ENCODE results near the gene NPR2. TPM values are rescaled to one million over a fixed set of nuclear protein-coding genes. Genes with fewer than 3 reads are reported as not detected.

Gene NPR2
- total RNA-seq, 2 donors from 2014 or later = 22.9 to 26.0 TPM

- no peaks in the 10 kb centered on the region for H3K9me3 Mint-ChIP-seq
- H3K27ac Mint-ChIP-seq = no peak overlapping the region
- peaks cover 13% of the 10 kb centered on the region for H3K4me1 Mint-ChIP-seq
- H3K4me1 ChIP-seq (ENCODE audit: control insufficient read depth, insufficient read depth, low read length) = no peaks in the 10 kb centered on the region
- H3K27me3 ChIP-seq (ENCODE audit: control insufficient read depth, insufficient read depth, low read length, poor library complexity, severe bottlenecking) = no peaks in the 10 kb centered on the region
- H3K4me3 ChIP-seq (ENCODE audit: low read length) = no peak overlapping the region
- no peaks in the 10 kb centered on the region for H3K36me3 ChIP-seq (ENCODE audit: control insufficient read depth, insufficient read depth, low read length)
- H3K4me3 Mint-ChIP-seq = no peak overlapping the region
- H3K9me3 ChIP-seq (ENCODE audit: control insufficient read depth, low read length) = no peaks in the 10 kb centered on the region
- 97 to 100% methylated on average over 1 to 5 of the region's 5 CpGs for WGBS, 2 experiments (ENCODE audit: insufficient coverage in 1 of 2, insufficient read length in 1 of 2)
- no peak overlapping the region for H3K27ac ChIP-seq (ENCODE audit: low read depth, low read length)
- peaks cover 19% of the 10 kb centered on the region for H3K27me3 Mint-ChIP-seq (ENCODE audit: insufficient read depth)
- TF ChIP-seq CTCF (conservative IDR thresholded peaks at IDR 0.05) = no peak
- H3K9ac ChIP-seq (ENCODE audit: extremely low read depth, low read length, poor library complexity, severe bottlenecking) = no peak overlapping the region
- no peaks in the 10 kb centered on the region for H3K36me3 Mint-ChIP-seq (ENCODE audit: low read depth)
- DNase-seq = no peak
Measured at GRCh38 chr9:35836595-35836994, 45.2 kb downstream of the NPR2 start.

DNA sequence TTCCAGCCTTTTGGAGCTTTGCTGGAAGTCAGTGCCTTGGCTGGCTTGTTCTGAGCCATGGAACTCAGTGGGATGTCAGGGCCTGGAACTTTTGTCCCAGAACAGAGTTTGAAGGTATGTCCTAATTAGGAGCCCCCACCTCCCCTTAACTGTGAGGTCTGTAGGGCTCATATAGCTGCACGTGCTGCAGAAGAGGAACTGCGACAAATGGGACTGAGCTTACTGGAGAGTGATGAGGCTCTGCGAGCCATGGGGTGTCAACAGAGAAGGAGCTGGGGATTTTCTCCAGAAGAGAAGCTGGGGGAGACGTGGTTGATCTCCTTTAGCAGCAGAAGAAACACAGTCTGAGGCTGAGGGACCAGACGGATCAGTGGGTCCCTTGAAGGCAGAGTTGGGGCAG lies 48.5 kb downstream of the NPR2 start:
- 91 to 94% methylated on average over 5 of the region's 5 CpGs for WGBS, 2 experiments (ENCODE audit: insufficient coverage in 1 of 2, insufficient read length in 1 of 2)
- H3K27ac Mint-ChIP-seq = no peak overlapping the region

GRCh38 chr9:35840881-35841644 lies 49.7 kb downstream of the NPR2 start:
- H3K27ac ChIP-seq (ENCODE audit: low read depth, low read length) = no peak overlapping the region
- no peak for TF ChIP-seq CTCF (conservative IDR thresholded peaks at IDR 0.05)
- no peak overlapping the region for H3K9ac ChIP-seq (ENCODE audit: extremely low read depth, low read length, poor library complexity, severe bottlenecking)
- H3K36me3 Mint-ChIP-seq (ENCODE audit: low read depth) = no peaks in the 10 kb centered on the region
- DNase-seq = peak; percentile 55
- H3K36me3 ChIP-seq (ENCODE audit: control insufficient read depth, insufficient read depth, low read length) = no peaks in the 10 kb centered on the region
- peaks cover 27% of the 10 kb centered on the region for H3K27me3 Mint-ChIP-seq (ENCODE audit: insufficient read depth)
- no peak overlapping the region for H3K27ac Mint-ChIP-seq
- peaks cover 21% of the 10 kb centered on the region for H3K4me1 Mint-ChIP-seq
- no peaks in the 10 kb centered on the region for H3K9me3 ChIP-seq (ENCODE audit: control insufficient read depth, low read length)
- no peak overlapping the region for H3K4me3 ChIP-seq (ENCODE audit: low read length)
- peaks cover 11% of the 10 kb centered on the region for H3K27me3 ChIP-seq (ENCODE audit: control insufficient read depth, insufficient read depth, low read length, poor library complexity, severe bottlenecking)
- WGBS, 2 experiments (ENCODE audit: insufficient coverage in 1 of 2, insufficient read length in 1 of 2) = 91 to 93% methylated on average over 9 to 15 of the region's 15 CpGs
- no peak overlapping the region for H3K4me3 Mint-ChIP-seq
- no peaks in the 10 kb centered on the region for H3K9me3 Mint-ChIP-seq
- H3K4me1 ChIP-seq (ENCODE audit: control insufficient read depth, insufficient read depth, low read length) = no peaks in the 10 kb centered on the region

More for the DNA sequence above, 48.5 kb downstream of the NPR2 start:
- Mint-ChIP-seq H3K9me3 (no peaks in the 10 kb centered on the region), H3K36me3 (ENCODE audit: low read depth) (no peaks in the 10 kb centered on the region), H3K4me3 (no peak overlapping the region), H3K4me1 (peaks cover 13% of the 10 kb centered on the region), H3K27me3 (ENCODE audit: insufficient read depth) (peaks cover 19% of the 10 kb centered on the region)
- TF ChIP-seq CTCF (conservative IDR thresholded peaks at IDR 0.05) = no peak
- H3K36me3 ChIP-seq (ENCODE audit: control insufficient read depth, insufficient read depth, low read length) = no peaks in the 10 kb centered on the region
- H3K4me3 ChIP-seq (ENCODE audit: low read length) = no peak overlapping the region
- H3K4me1 ChIP-seq (ENCODE audit: control insufficient read depth, insufficient read depth, low read length) = no peaks in the 10 kb centered on the region
- no peak overlapping the region for H3K9ac ChIP-seq (ENCODE audit: extremely low read depth, low read length, poor library complexity, severe bottlenecking)
- no peaks in the 10 kb centered on the region for H3K9me3 ChIP-seq (ENCODE audit: control insufficient read depth, low read length)
- H3K27me3 ChIP-seq (ENCODE audit: control insufficient read depth, insufficient read depth, low read length, poor library complexity, severe bottlenecking) = no peaks in the 10 kb centered on the region
- no peak overlapping the region for H3K27ac ChIP-seq (ENCODE audit: low read depth, low read length)
- DNase-seq = no peak
